ENCODE results near the gene DGCR8.

The DGCR8 gene

DNA sequence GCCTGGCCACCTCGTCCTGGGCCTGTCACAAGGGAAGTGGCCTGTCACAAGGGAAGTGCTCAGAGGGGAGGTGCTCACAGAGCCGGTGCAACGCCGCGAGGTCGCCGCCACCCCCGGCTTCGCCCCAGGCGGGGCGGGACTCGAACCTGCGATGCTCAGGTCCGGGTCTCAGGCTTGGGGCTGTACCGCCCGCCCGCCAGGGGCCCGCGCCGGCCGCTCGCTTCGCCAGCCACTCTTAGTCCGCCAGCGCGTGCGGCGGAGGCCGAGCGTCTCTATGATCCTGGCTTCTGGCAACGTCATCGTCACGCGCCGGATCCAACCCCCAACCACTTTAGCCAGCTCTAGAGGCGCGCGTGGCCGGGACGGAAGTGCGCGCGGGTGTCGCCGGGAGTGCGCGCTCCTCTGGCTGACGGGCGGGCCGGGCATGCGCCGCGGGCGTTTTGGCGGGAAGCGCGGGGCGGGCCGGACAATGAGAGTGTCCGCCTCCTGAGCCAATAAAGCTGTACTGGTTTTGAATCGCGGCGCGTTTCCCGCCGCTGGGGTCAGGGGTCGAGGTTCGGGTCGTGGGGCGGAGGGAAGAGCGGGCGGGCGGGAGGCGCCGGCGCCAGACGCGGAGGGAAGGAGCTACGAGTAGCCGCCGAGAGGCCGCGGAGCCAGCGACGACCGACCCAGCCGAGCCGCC is 37.1 kb downstream of the DGCR8 start, which contains the start of gene TRMT2A:
TSS of gene TRMT2A (minus strand) at position 276 of the 682 bp plus-strand sequence. CDS start 320 bp downstream, outside the sequence.
- H3K4me3 ChIP-seq (ENCODE audit: low read depth, low read length) = peak within 1 kb of the TSS; percentile 96
- peak; percentile 93 for DNase-seq (ENCODE audit: low read depth)

DNA sequence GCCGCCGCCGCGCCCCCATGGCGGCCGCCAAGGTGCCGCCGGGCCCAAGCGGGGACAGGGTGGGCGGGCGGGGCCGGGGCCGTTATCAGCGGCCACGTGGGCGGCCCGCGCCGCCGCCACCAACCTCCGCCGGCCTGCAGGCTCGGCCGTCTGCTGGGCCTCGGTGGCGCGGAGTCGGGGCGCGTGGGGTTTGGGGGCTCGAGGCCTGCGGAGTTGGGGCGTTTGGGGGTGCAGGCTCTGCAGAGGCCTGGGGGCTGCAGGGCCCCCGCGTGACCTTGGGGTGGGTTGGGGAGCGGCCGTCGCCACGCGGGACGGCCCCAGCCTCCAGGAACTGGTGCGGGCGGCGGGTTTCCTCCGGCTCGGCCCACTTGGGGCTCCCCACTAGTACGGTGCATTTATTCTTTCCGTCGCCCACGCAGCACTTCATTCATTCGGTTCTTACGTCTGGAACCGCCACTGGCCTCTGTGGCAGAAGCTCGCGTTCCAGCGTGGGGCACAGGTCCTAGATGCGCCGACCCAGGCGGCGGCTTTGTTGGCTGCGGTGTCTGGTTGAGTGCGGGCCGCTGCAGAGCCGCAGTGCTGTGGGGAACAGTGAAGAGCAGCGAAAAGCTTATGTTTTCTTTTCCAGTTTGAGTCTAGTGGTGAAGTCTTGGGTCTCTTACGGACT is 37.7 kb downstream of the DGCR8 start:
- peak overlapping the region; percentile 96 for H3K4me3 ChIP-seq (ENCODE audit: low read depth, low read length)
- DNase-seq (ENCODE audit: low read depth) = no peak

DNA sequence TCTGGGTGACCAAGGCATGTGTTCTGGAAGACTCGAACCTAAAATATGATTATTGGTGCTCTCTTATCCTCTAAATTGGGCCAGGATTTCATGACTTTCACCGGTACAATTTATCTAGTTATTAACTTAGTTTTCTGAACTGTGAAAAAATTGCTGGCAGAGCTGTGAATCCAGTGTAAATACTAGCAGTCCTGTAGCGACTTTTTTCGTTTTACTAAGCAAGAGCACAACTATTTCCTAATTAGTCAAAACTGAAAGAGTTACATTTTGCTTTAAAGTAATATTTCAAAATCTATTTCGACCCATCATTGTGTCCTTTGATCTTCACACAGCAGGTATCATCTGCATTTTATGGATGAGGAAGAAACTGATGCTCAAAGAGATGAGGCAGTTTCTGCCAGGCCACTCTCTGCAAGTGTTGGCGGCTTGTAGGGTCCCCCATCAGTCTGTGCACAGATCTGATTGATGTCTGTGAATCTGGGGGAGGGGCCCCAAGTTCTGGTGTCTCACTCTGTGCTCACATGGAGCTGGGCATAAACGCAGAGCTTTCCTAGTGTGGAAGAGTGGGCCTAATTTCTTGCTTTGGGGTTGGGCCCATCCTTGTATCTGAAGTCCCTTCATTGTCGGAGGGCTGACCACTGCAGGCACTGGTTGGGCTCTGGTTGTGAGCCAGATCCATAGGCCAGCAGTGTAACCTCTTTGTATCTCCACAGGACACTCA is 38.4 kb downstream of the DGCR8 start:
- H3K4me3 ChIP-seq (ENCODE audit: low read depth, low read length) = peak overlapping the region; percentile 96
- no peak for DNase-seq (ENCODE audit: low read depth)

DNA sequence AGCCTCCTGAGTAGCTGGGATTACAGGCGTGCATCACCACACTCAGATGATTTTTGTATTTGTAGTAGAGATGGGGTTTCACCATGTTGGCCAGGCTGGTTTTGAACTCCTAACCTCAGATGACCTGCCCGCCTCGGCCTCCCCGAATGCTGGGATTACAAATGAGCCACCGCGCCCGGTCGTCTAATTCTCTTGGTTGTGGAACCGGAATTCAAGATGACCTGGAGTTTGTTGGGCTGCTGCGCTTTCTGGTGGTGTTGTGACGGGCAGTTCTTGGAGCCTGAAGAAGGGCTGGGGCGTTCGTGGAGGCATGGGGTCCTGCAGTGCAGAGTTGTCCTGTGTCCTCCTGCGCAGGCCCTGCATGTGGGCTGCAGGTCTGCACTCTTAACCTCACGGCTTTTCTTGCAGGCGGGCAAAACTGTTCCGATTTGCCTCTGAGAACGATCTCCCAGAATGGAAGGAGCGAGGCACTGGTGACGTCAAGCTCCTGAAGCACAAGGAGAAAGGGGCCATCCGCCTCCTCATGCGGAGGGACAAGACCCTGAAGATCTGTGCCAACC is 41.9 kb downstream of the DGCR8 start:
- no peak for DNase-seq (ENCODE audit: low read depth)
- H3K4me3 ChIP-seq (ENCODE audit: low read depth, low read length) = no peak overlapping the region

DNA sequence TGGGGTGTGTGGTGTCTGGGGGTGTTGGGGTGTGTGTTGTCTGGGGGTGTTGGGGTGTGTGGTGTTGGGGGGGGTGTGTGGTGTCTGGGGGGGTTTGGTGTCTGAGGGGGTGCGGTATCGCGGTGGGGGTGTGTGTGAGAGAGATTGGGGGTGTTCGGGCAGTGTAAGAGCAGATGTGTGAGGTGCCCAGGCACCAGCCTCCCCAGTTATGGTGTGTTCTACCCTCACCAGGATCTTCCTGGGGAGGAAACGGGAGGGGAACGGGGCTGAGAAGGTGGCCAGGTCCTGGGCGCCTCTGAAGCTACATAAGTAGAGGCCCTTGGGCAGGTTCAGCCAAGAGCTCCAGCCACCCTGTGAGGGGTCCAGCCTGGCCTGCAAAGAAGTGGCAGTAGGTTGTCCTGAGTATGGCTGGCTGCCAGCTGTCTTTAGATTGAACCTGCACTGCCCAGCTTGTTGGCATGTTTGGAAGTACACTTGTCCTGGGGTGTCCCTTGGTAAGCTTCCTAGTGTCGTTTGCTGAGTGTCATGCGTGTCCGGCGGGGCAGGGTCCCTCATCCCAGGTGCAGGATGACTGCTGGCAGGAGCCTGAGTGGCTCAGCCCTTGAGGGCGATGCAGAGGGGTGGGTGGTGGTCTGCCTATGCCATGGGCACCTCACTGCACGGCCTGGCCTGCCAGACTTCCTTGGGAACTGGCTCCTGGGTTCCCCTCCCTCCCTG is 43.5 kb downstream of the DGCR8 start:
- no peak for DNase-seq (ENCODE audit: low read depth)
- H3K4me3 ChIP-seq (ENCODE audit: low read depth, low read length) = no peak overlapping the region

DNA sequence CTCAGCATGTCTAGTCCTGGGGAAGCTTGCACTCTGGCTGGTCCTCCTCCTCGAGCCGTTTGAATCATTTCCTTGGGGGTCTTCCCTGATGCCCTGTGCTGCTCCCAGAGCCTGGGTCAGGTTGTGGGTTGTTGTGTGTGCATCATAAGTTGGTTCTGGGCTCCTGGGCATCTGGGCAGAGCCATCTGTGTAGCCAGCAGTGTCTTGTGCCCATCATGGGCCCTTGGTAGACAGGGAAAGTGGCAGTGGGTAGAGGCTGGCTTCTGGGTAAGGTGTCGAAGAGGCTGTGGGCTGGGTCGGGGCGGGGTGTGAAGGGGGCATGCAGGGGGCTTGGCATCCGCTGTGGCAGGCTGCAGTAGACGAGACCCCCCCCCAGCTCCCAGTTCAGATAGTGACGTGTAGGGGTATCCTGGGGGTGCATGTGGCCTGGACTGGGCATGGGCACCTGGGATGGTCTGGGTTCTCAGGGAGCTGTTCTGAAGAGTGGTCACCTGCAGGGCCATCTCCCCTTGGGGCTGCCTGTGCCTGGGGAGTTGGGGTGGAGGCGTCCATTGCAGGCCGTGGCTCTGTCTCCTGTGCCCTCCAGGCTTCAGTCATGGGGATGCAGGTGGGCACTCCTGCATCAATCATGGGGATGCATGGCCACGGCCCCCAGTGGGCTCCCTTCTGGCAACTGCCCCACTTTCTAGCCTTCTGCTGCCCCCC is 44.2 kb downstream of the DGCR8 start:
- DNase-seq (ENCODE audit: low read depth) = no peak
- H3K4me3 ChIP-seq (ENCODE audit: low read depth, low read length) = no peak overlapping the region

DNA sequence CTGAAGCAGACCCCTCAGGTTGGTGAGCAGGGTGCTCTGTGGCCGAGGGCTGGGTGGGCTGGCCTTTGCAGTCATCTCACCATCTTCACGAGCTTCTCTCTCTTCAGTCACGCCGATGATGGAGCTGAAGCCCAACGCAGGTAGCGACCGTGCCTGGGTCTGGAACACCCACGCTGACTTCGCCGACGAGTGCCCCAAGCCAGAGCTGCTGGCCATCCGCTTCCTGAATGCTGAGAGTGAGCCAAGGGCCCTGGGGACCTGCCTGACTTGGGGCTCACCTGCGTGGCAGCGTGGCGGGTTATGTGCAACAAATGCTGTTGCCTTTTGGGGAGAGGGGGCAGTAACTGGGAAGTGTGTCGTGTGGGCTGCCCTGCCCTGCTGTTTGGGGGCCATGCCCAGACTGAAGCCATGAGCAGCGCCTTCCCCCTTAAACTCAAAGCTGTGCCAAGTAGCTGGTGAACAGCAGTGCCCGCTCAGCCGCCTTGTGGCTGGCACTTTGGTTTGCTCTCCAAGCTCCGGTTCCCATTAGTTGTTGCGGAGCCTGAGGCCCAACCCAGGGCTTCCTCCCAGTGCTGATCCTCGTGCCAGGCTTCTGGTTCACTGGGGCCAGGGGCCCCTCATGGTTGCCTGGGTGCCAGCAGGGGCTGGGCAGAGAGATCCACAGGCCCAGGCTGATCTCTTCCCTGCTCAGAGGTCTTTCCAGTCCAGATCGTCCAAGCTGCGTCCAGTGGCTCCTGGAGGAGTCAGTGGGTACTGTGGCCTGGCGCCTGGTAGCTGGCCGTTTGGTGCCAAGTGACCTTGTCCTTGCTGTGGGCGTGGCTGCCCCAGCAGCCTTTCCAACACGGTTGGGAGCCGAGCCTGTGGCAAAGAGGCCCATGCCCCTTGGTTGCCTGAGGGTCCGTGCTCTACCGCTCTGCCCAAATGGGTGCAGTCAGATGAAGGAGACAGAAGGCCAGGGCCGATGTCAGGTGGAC is 45.4 kb downstream of the DGCR8 start:
- no peak for DNase-seq (ENCODE audit: low read depth)
- H3K4me3 ChIP-seq (ENCODE audit: low read depth, low read length) = no peak overlapping the region

DNA sequence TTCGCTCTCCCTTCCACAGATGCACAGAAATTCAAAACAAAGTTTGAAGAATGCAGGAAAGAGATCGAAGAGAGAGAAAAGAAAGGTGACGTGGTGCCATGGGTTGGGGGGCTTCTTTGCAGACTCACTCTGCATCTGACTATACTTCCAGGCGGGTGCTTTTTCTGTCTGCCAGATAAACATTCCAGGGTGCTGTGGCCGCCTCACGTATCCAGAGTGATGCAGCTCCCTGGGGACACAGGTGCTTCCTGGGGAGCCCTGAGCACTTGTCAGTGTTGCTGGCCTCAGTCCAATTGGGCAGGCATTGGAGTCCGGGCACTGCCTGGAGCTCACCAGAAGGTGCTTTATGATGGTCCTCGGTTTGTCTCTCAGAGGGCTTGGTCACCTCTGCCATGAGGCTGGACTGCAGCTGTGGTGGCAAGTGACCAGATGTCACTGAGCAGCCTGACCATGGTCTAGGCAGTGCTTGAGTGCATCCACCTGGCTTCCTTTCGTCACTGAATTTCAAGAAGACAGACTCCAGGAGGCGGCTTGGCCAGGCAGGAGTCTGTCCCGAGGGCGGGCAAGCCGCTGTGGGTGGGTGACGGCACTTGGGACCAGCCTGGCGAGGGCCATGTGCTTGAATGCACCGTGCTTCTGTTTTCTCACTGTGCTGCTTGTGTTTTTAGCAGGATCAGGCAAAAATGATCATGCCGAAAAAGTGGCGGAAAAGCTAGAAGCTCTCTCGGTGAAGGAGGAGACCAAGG is 46.4 kb downstream of the DGCR8 start:
- no peak overlapping the region for H3K4me3 ChIP-seq (ENCODE audit: low read depth, low read length)
- no peak for DNase-seq (ENCODE audit: low read depth)

DNA sequence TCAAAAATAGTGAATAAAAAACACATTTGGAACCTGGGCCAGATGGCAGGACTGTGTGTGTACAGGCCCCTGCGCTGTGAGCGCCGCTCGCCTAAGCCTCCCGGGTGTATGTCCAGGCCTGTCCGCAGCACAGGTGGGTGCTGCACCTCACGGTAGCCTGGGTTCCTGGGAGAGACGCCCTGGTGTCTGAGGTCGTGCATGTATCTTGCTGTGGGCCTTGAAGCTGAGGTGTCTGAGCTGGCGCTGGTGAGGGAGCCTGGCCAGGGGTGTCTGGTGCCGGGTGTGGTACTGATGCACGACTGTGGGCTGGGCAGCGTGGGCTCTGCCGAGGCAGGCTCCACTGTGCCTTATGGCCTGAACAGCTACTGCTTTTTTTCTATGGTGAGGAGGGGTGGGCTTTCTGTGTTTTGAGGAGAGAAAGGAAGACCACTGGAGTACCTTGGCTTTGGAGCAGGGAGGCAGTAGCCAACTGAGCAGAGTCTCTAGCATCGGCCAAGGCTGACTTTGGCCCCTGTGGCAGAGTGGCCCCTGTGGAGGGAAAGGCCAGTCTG is 47.4 kb downstream of the DGCR8 start:
- no peak overlapping the region for H3K4me3 ChIP-seq (ENCODE audit: low read depth, low read length)
- no peak for DNase-seq (ENCODE audit: low read depth)

DNA sequence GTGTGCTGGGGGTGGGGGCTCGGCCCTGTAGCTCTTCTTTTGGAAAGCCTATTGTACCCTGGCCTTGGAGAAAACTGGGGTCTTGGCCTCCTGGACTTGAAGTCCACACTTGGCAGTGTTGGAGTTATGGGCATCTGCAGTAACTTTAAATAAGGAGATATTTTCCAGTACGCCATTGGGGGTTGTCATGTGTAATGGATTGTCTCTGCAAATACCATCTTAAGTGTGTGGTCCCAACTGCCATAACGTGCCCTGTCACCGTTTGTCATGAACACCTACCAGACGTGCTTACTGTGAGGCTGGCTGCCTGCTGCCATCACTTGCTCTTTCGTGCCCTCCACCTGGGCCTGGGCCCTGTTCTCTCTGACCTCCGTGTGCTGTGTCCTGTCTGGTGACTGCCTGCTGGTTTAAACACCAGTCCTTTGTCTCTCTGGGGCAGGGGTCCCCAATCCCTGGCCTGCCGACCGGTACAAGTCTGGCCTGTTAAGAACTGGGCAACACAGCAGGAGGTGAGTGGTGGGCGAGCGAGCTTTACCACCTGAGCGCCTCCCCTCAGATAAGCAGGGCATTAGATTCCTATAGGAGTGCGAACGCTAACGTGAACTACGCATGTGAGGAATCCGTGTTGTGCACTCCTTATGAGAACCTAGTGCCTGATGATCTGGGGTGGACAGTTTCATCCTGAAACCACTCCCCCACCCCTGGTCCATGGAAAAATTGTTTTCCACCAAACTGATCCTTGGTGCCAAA is 48.0 kb downstream of the DGCR8 start:
- H3K4me3 ChIP-seq (ENCODE audit: low read depth, low read length) = no peak overlapping the region
- DNase-seq (ENCODE audit: low read depth) = no peak

DNA sequence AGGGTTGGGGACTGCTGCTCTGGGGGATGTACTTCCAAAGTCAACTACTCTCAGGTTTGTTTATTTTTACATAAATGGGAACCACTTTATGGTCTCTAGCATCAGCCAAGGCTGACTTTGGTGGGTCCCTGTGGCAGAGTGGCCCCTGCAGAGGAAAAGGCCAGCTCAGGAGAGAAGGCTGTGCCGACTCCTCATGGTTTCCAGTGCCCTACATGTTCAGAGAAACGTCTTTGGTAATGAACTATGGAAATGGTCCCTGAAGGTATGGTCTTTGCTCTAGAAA is 48.5 kb downstream of the DGCR8 start:
- H3K4me3 ChIP-seq (ENCODE audit: low read depth, low read length) = no peak overlapping the region

DNA sequence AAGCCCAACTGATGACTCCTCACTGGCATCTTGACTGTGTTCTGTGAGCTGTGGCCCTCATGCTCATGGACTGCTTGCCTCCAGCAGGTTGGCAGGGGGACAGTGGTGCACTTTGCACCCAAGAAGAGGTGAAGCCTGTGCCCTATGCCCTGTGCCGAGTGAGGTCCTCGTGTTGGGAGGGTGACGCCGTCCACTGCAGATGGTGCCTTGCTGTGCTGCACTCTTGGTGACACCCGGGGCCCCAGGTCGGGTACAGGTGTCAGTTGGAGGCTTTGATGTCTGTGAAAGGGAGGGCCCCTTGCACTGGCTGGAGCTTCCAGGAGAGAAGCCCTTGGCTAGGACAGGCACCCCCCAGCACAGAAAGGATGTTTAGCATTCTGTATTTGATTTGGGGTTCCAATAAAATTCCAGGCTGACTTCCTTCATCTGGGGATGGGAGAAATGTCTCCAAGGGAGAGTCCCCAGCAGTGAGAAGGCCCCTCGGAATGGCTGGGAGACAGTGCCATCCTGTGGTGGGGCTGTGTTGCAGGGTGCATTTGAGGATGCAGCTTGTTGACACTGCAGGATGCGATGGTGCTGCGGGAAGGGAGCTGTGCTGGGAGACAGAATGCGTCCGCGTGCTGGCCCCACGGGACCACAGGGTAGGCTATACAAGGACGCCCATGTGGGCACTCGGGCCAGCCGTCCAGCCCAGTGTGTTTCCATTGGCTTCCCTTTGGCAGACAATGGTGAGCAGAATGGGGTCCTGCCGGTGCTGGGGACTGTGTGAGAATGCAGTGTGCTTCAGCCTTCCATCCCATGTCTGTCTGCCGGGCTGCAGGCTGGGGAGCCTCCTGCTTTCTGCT is 49.1 kb downstream of the DGCR8 start:
- no peak for DNase-seq (ENCODE audit: low read depth)
- H3K4me3 ChIP-seq (ENCODE audit: low read depth, low read length) = no peak overlapping the region

More for the DNA sequence above, 48.5 kb downstream of the DGCR8 start:
- no peak for DNase-seq (ENCODE audit: low read depth)

DNA sequence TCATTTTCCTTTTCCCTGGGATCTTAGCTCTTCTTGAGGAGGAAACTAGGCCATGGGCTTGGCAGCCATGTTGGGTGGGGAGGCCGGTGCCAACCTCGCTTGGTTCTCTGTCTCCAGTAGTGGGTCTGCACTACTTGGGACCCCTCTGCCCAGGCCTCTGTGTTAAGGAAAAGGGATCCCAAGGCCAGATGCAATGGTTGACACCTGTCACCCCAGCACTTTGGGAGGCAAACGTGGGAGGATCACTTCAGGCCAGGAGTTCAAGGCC is 49.6 kb downstream of the DGCR8 start:
- no peak for DNase-seq (ENCODE audit: low read depth)
- H3K4me3 ChIP-seq (ENCODE audit: low read depth, low read length) = no peak overlapping the region

DNA sequence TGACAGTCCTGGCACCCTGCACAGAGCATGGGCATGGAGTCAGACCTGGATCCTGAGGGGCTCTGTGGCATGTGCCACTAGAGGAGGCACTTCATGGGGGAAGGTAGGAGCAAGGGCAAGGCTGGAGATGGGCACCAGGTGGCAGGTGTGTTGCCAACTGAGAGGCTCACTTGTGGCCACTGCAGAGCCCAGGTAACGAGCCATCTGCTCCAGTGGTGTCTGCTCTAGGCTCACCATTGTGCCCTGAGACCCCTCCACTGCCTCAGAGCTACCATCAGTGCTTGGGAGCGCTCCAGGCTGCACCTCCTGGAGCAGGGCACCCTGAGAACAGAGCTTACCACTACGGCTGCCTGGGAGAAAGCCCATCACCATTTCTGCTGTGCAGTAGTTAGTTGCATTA is 50.3 kb downstream of the DGCR8 start:
- peak overlapping the region; percentile 89 for H3K4me3 ChIP-seq (ENCODE audit: low read depth, low read length)
- no peak for DNase-seq (ENCODE audit: low read depth)

DNA sequence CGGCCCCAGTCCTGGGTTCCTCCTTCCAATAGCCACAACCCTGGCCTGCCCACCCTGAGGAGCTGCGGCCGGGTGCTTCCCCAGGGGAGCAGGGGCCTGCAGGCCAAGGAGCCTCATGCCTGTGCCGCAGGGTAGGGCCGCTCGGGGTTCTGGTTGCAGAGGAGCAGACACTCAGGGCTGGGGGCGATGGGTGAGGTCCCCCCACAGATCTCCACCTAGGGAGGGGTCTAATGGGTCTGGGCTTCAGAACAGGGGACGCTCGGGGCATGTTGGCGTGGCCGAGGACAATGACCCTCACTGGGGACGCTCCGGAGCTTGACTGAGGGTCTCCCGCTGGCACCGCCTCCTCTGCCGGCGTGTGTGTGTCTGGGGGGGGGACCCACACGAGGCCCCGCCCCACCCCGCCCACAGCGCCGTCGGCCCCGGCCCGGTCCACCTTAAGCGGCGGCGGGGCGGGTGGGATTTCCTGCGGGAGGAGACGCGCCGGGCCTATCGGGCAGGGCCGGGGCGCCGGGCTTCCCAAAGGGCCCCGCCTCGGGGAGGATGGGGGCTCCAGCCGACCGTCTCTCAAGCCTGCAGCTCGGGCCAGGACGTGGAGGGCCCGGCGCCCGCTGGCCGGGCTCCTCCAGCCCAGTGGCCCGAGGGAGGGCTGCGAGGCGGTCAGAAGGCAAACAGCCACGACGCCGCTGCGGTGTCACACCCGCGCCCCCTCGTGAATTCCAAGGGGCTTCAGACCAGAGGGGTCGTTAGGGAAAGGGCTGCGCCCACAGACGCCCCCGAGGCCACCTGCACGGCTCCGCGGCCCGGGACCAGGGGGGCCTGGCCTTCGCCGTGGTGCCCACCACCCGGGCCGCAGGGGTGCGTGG is 50.9 kb downstream of the DGCR8 start:
- H3K4me3 ChIP-seq (ENCODE audit: low read depth, low read length) = peak overlapping the region; percentile 89
- no peak for DNase-seq (ENCODE audit: low read depth)
